Measurements from ENCODE around the gene LCN2. TPM values are rescaled to one million over a fixed set of nuclear protein-coding genes. Genes with fewer than 3 reads are reported as not detected.

The LCN2 gene
- total and polyA plus RNA-seq, 9 of the 15 experiments (the other 6 are each of a cell fraction or from before 2014, with no cell fraction given): 0.10 to 1.2 (median 0.44) TPM; not detected in 1

DNA sequence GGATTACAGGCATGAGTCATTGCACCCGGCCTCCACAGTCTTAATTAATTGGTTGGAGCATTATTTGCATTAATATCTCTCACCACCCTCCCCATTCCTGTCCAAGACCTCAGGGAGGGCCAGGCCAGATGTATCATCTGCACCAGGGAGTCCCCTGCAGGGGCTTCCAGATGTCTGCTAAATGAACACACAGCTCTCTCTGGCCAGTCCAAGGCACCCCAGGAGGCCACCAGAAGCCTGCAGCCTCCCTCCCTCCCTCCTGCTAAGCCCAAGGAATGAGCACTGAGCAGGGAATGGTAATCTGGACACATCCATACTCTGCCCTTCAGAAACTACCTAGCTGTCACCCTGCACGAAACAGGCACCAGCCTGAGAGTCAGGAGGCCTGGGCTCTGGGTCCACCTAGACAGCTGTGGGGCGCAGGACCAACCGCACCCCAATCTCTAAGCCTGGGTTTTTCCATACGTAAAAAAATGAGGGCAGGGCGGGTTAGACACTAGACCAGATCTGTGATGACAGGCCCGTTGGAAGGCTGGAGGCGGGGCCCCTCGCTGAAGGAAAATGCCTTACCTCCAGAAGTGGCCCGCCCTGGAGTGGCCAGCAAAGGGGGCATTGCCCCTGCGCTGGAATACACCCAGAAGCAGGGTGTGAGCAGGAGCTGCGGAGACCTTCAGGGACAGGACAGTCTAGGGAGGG is 33.8 kb downstream of the LCN2 start:
- Histone ChIP-seq H2AFZ (ENCODE audit: low read depth, low read length) (no peak overlapping the region), H3K4me1 (replicated peaks in 1 of 2; ENCODE audit: control insufficient read depth in 2 of 2, insufficient read depth in 2 of 2, low read length in 2 of 2) (peaks cover 10 to 22% of the 10 kb centered on the region in 2 experiments; a peak in 4 of 5 replicates), H4K20me1 (replicated peaks; ENCODE audit: control insufficient read depth, insufficient read depth, low read length) (peaks cover 8% of the 10 kb centered on the region; the same call in 1 of the 2 replicates), H3K4me2 (ENCODE audit: insufficient read depth, low read length) (no peak overlapping the region), H3K27me3 (ENCODE audit: control insufficient read depth in 2 of 2, insufficient read depth in 2 of 2, low read length in 2 of 2) (no peaks in the 10 kb centered on the region), H3K9me3 (replicated peaks; ENCODE audit: control insufficient read depth, insufficient read depth, low read depth, low read length) (no peaks in the 10 kb centered on the region), H3K9ac (ENCODE audit: insufficient read depth in 1 of 2, low read depth in 2 of 2, low read length in 2 of 2) (peak overlapping the region in 1 of 2 experiments; percentile 5; a peak in 1 of 4 replicates), H3K36me3 (ENCODE audit: control insufficient read depth, insufficient read depth, low read length) (peaks cover 84% of the 10 kb centered on the region), H3K9me1 (ENCODE audit: control insufficient read depth, insufficient read depth, low read length) (peaks cover 7% of the 10 kb centered on the region), H3K4me3 (no peak overlapping the region), H3K79me2 (ENCODE audit: control insufficient read depth, insufficient read depth, low read length) (no peaks in the 10 kb centered on the region; the same call in 1 of the 3 replicates), H3K27ac (ENCODE audit: extremely low read depth, low read depth, low read length) (no peak overlapping the region)
- CTCF ChIA-PET (ENCODE audit: low intra/inter-chr PET ratio): no interaction called here
- no peak for FAIRE-seq
- in situ Hi-C loops (cut with MboI): no loop called here
- DNase-seq (ENCODE audit: extremely low read depth in 1 of 4, low spot score in 3 of 4): no peak
- no TSS peak for BruUV-seq (replicated peaks)
- TF ChIP-seq RBFOX2 (IDR thresholded peaks at IDR 0.05; ENCODE audit: low read depth, low read length) (peak; percentile 46; the same call in 1 of the 2 replicates), ZNF77 (CRISPR knock-in tag; IDR thresholded peaks at IDR 0.05) (no peak)
- intact Hi-C loops (cut with micrococcal nuclease): no loop called here
- peak; percentile 9 for ATAC-seq
- 89% methylated on average over 12 of the region's 12 CpGs for WGBS (ENCODE audit: insufficient coverage, low coverage, missing lambda C conversion rate)
- POLR2A ChIA-PET: interaction anchor here (0.5 to 2.5 kb wide), 13 partner anchors 9 to 823 kb away, joined by 3 to 11 read pairs (median 3); partner anchors contain the start of gene BBLN
